SK-N-SH treated with all-trans-retinoic acid at 6 μM for 48 hours (cell line): ENCODE results near the gene IGFL4.

Source experiments
- ATAC-seq: fragments of 200-7000 bp; cut with Tn5 transposase; 3 replicates; pipeline ENCODE4 v1.9.1; 2020; ENCODE audit warnings: mild to moderate bottlenecking, moderate library complexity
- ARNTL ChIP-seq: fragments of 450-650 bp; formaldehyde crosslinking; IDR thresholded peaks from 2 replicates; pipeline ENCODE4 v1.5.0; 2020; ENCODE audit warnings: low read depth, mild to moderate bottlenecking, moderate library complexity, borderline replicate concordance
- BACH2 ChIP-seq: fragments of 250-450 bp; sonication (Bioruptor Pico); IDR thresholded peaks from 2 replicates; pipeline ENCODE4 v1.9.0; 2021; ENCODE audit warnings: mild to moderate bottlenecking, borderline replicate concordance
- CSDC2 ChIP-seq: fragments of 250-450 bp; sonication (Bioruptor Pico); IDR thresholded peaks from 2 replicates; pipeline ENCODE4 v1.5.0; 2020; ENCODE audit warnings: mild to moderate bottlenecking, moderate library complexity
- CSRNP3 ChIP-seq: fragments of 250-450 bp; sonication (Bioruptor Pico); IDR thresholded peaks from 2 replicates; pipeline ENCODE4 v1.5.1; 2021; ENCODE audit warnings: mild to moderate bottlenecking, moderate library complexity
- GLIS3 ChIP-seq: fragments of 250-450 bp; sonication (Bioruptor Pico); IDR thresholded peaks from 2 replicates; pipeline ENCODE4 v1.5.0; 2020; ENCODE audit warnings: mild to moderate bottlenecking, moderate library complexity
- ISL1 ChIP-seq: fragments of 250-450 bp; sonication (Bioruptor Pico); IDR thresholded peaks from 2 replicates; pipeline ENCODE4 v2.1.2; 2022; ENCODE audit warnings: mild to moderate bottlenecking, moderate library complexity
- OSR1 ChIP-seq: fragments of 250-450 bp; sonication (Bioruptor Pico); IDR thresholded peaks from 2 replicates; pipeline ENCODE4 v1.8.0; 2022; ENCODE audit warnings: moderate library complexity, mild to moderate bottlenecking, inconsistent platforms
- PATZ1 ChIP-seq: fragments of 250-450 bp; sonication (Bioruptor Pico); IDR thresholded peaks from 2 replicates; pipeline ENCODE4 v1.8.0; 2020; ENCODE audit warnings: mild to moderate bottlenecking, moderate library complexity, borderline replicate concordance
- PPARA ChIP-seq: fragments of 250-450 bp; sonication (Bioruptor Pico); IDR thresholded peaks from 2 replicates; pipeline ENCODE4 v1.5.0; 2020; ENCODE audit warnings: mild to moderate bottlenecking, borderline replicate concordance
- RARB ChIP-seq: fragments of 250-450 bp; sonication (Bioruptor Pico); IDR thresholded peaks from 2 replicates; pipeline ENCODE4 v1.8.0; 2021; ENCODE audit warnings: mild to moderate bottlenecking, moderate library complexity
- SNAI2 ChIP-seq: fragments of 250-450 bp; sonication (Bioruptor Pico); IDR thresholded peaks from 2 replicates; pipeline ENCODE4 v1.5.0; 2020; ENCODE audit warnings: mild to moderate bottlenecking, moderate library complexity
- TCF4 ChIP-seq: fragments of 250-450 bp; sonication (Bioruptor Pico); IDR thresholded peaks from 2 replicates; pipeline ENCODE4 v1.8.0; 2021; ENCODE audit warnings: mild to moderate bottlenecking, moderate library complexity, borderline replicate concordance
- TOX ChIP-seq: fragments of 250-450 bp; sonication (Bioruptor Pico); IDR thresholded peaks from 2 replicates; pipeline ENCODE4 v1.8.0; 2021; ENCODE audit warnings: mild to moderate bottlenecking, moderate library complexity, borderline replicate concordance
- ZFP3 ChIP-seq: fragments of 250-450 bp; sonication (Bioruptor Pico); IDR thresholded peaks from 2 replicates; pipeline ENCODE4 v1.5.0; 2020; ENCODE audit warnings: mild to moderate bottlenecking, moderate library complexity
- ZFP30 ChIP-seq: fragments of 450-650 bp; formaldehyde crosslinking; IDR thresholded peaks from 2 replicates; pipeline ENCODE4 v1.5.0; 2022; ENCODE audit warnings: mild to moderate bottlenecking, moderate library complexity
- ZNF565 ChIP-seq: fragments of 450-650 bp; formaldehyde crosslinking; conservative IDR thresholded peaks from 2 replicates; pipeline ENCODE4 v1.5.0; 2020; ENCODE audit warnings: low read depth, mild to moderate bottlenecking, moderate library complexity
- ZNF70 ChIP-seq: fragments of 450-650 bp; formaldehyde crosslinking; IDR thresholded peaks from 2 replicates; pipeline ENCODE4 v1.5.0; 2020; ENCODE audit warnings: mild to moderate bottlenecking, moderate library complexity
- TF ChIP-seq, protein P1 (sequence below): fragments of 250-450 bp; sonication (Bioruptor Pico); IDR thresholded peaks from 2 replicates; pipeline ENCODE4 v1.5.0; 2020; ENCODE audit warnings: mild to moderate bottlenecking, moderate library complexity
- TF ChIP-seq, protein P2 (sequence below): fragments of 250-450 bp; sonication (Bioruptor Pico); IDR thresholded peaks from 2 replicates; pipeline ENCODE4 v1.5.1; 2020; ENCODE audit warnings: low read depth, mild to moderate bottlenecking, moderate library complexity
- TF ChIP-seq, protein P3 (sequence below): fragments of 250-450 bp; sonication (Bioruptor Pico); IDR thresholded peaks from 2 replicates; pipeline ENCODE4 v1.8.0; 2021; ENCODE audit warnings: low read depth, mild to moderate bottlenecking, moderate library complexity, borderline replicate concordance

The IGFL4 gene

DNA sequence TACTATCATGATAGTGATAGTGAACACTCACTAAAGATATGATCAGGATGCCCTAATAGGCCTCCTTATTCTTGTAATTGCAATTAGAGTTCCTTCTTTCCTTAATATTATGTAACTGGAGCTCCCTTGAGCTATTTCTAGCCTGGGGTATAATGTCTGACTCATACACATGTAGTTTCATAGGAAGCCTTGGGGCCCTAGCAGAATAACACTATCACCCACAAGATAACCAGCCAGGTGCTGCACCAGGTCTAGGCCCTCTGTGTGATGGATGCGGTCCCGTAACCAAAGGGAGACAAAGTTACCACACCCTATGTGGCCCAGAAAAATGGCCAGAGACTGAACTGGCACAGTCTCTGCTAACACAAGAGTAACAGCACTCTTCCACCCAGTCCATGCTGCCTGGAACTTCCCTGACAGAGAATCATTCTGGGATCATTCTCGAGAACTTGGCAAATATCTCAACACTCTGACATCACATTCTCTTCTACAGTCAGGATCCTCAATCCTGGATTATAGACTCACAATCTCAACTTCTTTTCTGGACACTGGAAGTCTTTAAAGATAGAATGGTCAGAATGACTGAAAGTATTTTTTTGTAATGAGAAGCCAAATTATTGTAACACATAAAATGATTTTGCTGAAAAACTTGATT lies 32.6 kb upstream of the IGFL4 start:
- no peak for ATAC-seq
- no peak for TF ChIP-seq BACH2 (CRISPR knock-in tag)
- TF ChIP-seq, protein P1, sequence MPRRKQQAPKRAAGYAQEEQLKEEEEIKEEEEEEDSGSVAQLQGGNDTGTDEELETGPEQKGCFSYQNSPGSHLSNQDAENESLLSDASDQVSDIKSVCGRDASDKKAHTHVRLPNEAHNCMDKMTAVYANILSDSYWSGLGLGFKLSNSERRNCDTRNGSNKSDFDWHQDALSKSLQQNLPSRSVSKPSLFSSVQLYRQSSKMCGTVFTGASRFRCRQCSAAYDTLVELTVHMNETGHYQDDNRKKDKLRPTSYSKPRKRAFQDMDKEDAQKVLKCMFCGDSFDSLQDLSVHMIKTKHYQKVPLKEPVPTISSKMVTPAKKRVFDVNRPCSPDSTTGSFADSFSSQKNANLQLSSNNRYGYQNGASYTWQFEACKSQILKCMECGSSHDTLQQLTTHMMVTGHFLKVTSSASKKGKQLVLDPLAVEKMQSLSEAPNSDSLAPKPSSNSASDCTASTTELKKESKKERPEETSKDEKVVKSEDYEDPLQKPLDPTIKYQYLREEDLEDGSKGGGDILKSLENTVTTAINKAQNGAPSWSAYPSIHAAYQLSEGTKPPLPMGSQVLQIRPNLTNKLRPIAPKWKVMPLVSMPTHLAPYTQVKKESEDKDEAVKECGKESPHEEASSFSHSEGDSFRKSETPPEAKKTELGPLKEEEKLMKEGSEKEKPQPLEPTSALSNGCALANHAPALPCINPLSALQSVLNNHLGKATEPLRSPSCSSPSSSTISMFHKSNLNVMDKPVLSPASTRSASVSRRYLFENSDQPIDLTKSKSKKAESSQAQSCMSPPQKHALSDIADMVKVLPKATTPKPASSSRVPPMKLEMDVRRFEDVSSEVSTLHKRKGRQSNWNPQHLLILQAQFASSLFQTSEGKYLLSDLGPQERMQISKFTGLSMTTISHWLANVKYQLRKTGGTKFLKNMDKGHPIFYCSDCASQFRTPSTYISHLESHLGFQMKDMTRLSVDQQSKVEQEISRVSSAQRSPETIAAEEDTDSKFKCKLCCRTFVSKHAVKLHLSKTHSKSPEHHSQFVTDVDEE, result no peak
- no peak for TF ChIP-seq ZNF70 (CRISPR knock-in tag)
- no peak for TF ChIP-seq CSRNP3 (CRISPR knock-in tag)
- TF ChIP-seq TCF4 (CRISPR knock-in tag), result no peak
- no peak for TF ChIP-seq SNAI2
- TF ChIP-seq TOX (CRISPR knock-in tag), result no peak
- no peak for TF ChIP-seq CSDC2 (CRISPR knock-in tag)
- no peak for TF ChIP-seq GLIS3 (CRISPR knock-in tag)
- TF ChIP-seq, protein P2, sequence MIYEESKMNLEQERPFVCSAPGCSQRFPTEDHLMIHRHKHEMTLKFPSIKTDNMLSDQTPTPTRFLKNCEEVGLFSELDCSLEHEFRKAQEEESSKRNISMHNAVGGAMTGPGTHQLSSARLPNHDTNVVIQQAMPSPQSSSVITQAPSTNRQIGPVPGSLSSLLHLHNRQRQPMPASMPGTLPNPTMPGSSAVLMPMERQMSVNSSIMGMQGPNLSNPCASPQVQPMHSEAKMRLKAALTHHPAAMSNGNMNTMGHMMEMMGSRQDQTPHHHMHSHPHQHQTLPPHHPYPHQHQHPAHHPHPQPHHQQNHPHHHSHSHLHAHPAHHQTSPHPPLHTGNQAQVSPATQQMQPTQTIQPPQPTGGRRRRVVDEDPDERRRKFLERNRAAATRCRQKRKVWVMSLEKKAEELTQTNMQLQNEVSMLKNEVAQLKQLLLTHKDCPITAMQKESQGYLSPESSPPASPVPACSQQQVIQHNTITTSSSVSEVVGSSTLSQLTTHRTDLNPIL, result no peak
- no peak for TF ChIP-seq ZFP30
- no peak for TF ChIP-seq PATZ1 (CRISPR knock-in tag)
- no peak for TF ChIP-seq RARB (CRISPR knock-in tag)
- TF ChIP-seq OSR1 (CRISPR knock-in tag), result no peak
- TF ChIP-seq ZNF565 (CRISPR knock-in tag), result no peak
- TF ChIP-seq, protein P3, sequence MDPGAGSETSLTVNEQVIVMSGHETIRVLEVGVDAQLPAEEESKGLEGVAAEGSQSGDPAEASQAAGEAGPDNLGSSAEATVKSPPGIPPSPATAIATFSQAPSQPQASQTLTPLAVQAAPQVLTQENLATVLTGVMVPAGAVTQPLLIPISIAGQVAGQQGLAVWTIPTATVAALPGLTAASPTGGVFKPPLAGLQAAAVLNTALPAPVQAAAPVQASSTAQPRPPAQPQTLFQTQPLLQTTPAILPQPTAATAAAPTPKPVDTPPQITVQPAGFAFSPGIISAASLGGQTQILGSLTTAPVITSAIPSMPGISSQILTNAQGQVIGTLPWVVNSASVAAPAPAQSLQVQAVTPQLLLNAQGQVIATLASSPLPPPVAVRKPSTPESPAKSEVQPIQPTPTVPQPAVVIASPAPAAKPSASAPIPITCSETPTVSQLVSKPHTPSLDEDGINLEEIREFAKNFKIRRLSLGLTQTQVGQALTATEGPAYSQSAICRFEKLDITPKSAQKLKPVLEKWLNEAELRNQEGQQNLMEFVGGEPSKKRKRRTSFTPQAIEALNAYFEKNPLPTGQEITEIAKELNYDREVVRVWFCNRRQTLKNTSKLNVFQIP (CRISPR knock-in tag), result no peak
- no peak for TF ChIP-seq ZFP3
- no peak for TF ChIP-seq PPARA (CRISPR knock-in tag)

- TF ChIP-seq ZFP30 (no peak), ISL1 (CRISPR knock-in tag) (0 out of 2 replicates have a peak, but pooled peaks have one; percentile 24)
- TF ChIP-seq, all 23 proteins: peak for 1
- ATAC-seq, result no peak; the same call in 2 of the 3 replicates
Measured at GRCh38 chr19:46069806-46070341, 29.1 kb upstream of the IGFL4 start.

GRCh38 chr19:46068345-46069258 lies 27.8 kb upstream of the IGFL4 start:
- peak; percentile 73 for ATAC-seq
- TF ChIP-seq PATZ1 (CRISPR knock-in tag), result peak; percentile 64; the same call in 1 of the 2 replicates
- 0 out of 2 replicates have a peak, but pooled peaks have one; percentile 34 for TF ChIP-seq ZFP3
- TF ChIP-seq, protein P2, result no peak
- no peak for TF ChIP-seq ARNTL (CRISPR knock-in tag)
- TF ChIP-seq, protein P1, result no peak
